Prostate gland (tissue), 2 donors: ENCODE data around the gene EMX1. TPM values are rescaled to one million over a fixed set of nuclear protein-coding genes. Genes with fewer than 3 reads are reported as not detected.

Experiments used
- DNase-seq: peaks from one replicate; pipeline ENCODE4 v3.0.0-alpha.2; 2019; ENCODE audit warnings: low spot score
- H3K27ac ChIP-seq, 2 donors: fragments of 200-600 bp; sonication (generic); 2 replicates each; pipeline ENCODE4 v1.5.1; 2017 to 2019
- H3K27me3 ChIP-seq: fragments of 200-600 bp; sonication (generic); replicated peaks from 2 replicates; pipeline ENCODE4 v1.5.1; 2019; ENCODE audit not compliant: insufficient read depth
- H3K36me3 ChIP-seq, 2 donors: fragments of 200-600 bp; sonication (generic); 1 replicate in 1 of 2; 2 replicates in 1 of 2; pipeline versions ENCODE4 v1.5.1 to v1.8.1; 2017 to 2019
- H3K4me1 ChIP-seq: fragments of 200-600 bp; sonication (generic); replicated peaks from 2 replicates; pipeline ENCODE4 v1.5.1; 2019
- H3K4me3 ChIP-seq, 2 donors: fragments of 200-600 bp; sonication (generic); 2 replicates each; pipeline ENCODE4 v1.5.1; 2017 to 2019
- H3K9me3 ChIP-seq: fragments of 200-600 bp; sonication (generic); 2 replicates; pipeline ENCODE4 v1.5.1; 2017
- POLR2A ChIP-seq: fragments of 450-650 bp; IDR thresholded peaks from one replicate; pipeline ENCODE4 v1.6.1; 2016; ENCODE audit warnings: antibody characterized with exemption, mild to moderate bottlenecking
- POLR2AphosphoS5 ChIP-seq: sonication (generic); formaldehyde crosslinking; IDR thresholded peaks from one replicate; pipeline ENCODE4 v1.6.1; 2017; ENCODE audit warnings: antibody characterized with exemption
- WGBS: methylation state at CpG from one replicate; pipeline ENCODE4 v1.1.5; 2018; 5-methylcytosine and 5-hydroxymethylcytosine counted together
- intact Hi-C: fragments of 100-400 bp; cut with DNase I; formaldehyde crosslinking; loops from one replicate; pipeline ENCODE4 v1.14.2; 2022
- total RNA-seq, 2 donors: library from RNA; depleted of rRNA; stranded (reverse); fragments of >200 nt; gene quantifications; one replicate each; pipeline ENCODE4 v1.1.0, GENCODE V29; 2016
- TF ChIP-seq, protein P1 (sequence below), 4 experiments: fragments of 200-600 bp in 2 of 4; fragments of 450-650 bp in 2 of 4; sonication (generic) in 2 of 4; IDR thresholded peaks; 1 replicate in 3 of 4; 2 replicates in 1 of 4; pipeline ENCODE4 v1.5.1; 2016 to 2019; ENCODE audit warnings: antibody characterized with exemption in 4 of 4, mild to moderate bottlenecking in 2 of 4, moderate library complexity in 2 of 4

Gene EMX1
- total RNA-seq, 2 donors from 2014 or later = 9.8 TPM; not detected in 1

DNA sequence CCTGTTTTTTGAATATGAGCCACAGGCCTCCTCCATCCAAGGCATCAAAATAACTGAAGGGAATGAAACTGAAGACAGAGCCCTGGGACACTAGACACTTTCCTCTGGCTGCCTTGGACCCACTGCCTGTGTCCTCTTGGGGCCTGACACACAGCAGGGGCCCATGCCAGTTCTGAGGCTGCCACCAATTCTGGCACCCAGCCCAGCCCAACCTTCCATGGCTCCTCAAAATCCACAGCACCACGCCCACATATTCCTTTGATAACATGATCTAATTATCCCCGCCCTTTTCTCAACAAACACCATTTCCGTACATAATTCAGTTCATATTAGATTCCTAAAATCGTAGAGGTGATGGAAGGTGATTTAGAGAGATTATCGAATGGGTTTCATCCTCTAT lies 64.2 kb downstream of the EMX1 start:
- H3K4me3 ChIP-seq = no peak overlapping the region
- no peak for DNase-seq

DNA sequence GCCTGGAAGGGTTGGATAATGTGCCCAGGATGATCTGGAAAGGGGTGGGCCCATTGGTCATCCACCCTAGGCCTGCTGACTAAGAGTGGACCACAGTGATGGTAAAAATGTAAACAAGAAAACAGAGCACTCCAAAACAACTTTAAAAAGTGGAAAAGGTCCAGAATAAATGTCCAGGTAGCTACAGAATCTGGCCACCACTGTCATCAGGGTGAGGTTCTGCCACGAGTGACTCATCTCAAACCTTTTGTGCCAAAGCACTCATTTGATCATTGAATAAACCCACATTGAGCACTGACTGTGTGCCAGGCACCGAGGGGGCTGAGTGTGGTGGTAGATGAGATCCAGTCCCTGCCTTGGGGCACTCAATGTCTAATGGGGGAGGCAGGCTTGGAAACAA lies 64.9 kb downstream of the EMX1 start:
- TF ChIP-seq POLR2AphosphoS5 = no peak
- TF ChIP-seq, protein P1, sequence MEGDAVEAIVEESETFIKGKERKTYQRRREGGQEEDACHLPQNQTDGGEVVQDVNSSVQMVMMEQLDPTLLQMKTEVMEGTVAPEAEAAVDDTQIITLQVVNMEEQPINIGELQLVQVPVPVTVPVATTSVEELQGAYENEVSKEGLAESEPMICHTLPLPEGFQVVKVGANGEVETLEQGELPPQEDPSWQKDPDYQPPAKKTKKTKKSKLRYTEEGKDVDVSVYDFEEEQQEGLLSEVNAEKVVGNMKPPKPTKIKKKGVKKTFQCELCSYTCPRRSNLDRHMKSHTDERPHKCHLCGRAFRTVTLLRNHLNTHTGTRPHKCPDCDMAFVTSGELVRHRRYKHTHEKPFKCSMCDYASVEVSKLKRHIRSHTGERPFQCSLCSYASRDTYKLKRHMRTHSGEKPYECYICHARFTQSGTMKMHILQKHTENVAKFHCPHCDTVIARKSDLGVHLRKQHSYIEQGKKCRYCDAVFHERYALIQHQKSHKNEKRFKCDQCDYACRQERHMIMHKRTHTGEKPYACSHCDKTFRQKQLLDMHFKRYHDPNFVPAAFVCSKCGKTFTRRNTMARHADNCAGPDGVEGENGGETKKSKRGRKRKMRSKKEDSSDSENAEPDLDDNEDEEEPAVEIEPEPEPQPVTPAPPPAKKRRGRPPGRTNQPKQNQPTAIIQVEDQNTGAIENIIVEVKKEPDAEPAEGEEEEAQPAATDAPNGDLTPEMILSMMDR (IDR thresholded peaks at IDR 0.05) = no peak
- no peak for TF ChIP-seq POLR2A
- no peak for DNase-seq
- no peaks in the 10 kb centered on the region for H3K9me3 ChIP-seq
- intact Hi-C loops = no loop called here
- H3K27me3 ChIP-seq = no peaks in the 10 kb centered on the region
- no peaks in the 10 kb centered on the region for H3K4me1 ChIP-seq
- no peaks in the 10 kb centered on the region for H3K36me3 ChIP-seq
- 89% methylated on average over 2 of the region's 2 CpGs for WGBS
- no peak overlapping the region for H3K27ac ChIP-seq
- no peak overlapping the region for H3K4me3 ChIP-seq

More for the DNA sequence above, 64.2 kb downstream of the EMX1 start:
- Histone ChIP-seq H3K36me3 (no peaks in the 10 kb centered on the region), H3K9me3 (no peaks in the 10 kb centered on the region), H3K27me3 (no peaks in the 10 kb centered on the region), H3K27ac (no peak overlapping the region), H3K4me1 (no peaks in the 10 kb centered on the region)
- TF ChIP-seq, protein P1 (IDR thresholded peaks at IDR 0.05) = no peak
- TF ChIP-seq POLR2A (no peak), POLR2AphosphoS5 (no peak)
- intact Hi-C loops = no loop called here
- 78% methylated on average over 5 of the region's 5 CpGs for WGBS

DNA sequence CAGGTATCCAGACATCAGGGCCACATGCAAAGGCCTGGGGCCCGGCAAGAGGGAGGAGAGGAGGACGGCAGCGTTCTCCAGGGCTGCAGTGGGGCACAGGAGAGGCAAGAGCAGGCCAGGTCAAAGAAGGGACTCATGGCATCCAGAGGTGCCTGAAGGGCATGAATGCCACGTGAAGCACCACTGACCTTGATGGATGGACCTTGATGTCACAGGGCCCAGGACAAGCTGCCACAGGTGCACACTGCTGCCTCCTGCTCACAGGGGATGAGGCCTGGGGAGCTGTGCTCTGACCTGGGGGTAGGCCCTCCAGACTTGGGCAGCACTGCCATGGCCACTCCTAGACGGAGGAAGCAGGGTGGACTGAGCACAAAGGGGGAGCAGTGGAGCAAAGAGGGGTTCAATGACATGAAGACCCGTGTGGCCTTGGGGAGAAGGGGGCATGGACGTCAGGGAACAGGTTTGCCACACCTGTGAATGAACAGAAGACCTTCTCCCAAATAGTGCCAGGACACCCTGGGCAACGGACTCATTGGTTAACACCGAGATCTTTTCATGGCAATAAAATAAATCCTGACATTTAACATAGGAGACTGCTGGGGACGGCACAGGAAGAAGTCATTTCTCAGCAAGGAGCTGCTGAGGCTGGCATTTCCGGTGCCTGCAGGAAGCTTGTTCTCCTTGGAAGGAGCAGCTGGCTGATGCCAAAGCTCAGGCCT lies 65.6 kb downstream of the EMX1 start:
- Histone ChIP-seq H3K4me1 (no peaks in the 10 kb centered on the region), H3K27ac (no peak overlapping the region), H3K36me3 (no peaks in the 10 kb centered on the region), H3K9me3 (no peaks in the 10 kb centered on the region), H3K4me3 (no peak overlapping the region), H3K27me3 (no peaks in the 10 kb centered on the region)
- DNase-seq = no peak
- intact Hi-C loops = no loop called here
- WGBS = 89% methylated on average over 11 of the region's 11 CpGs
- TF ChIP-seq, protein P1 (IDR thresholded peaks at IDR 0.05) = no peak

DNA sequence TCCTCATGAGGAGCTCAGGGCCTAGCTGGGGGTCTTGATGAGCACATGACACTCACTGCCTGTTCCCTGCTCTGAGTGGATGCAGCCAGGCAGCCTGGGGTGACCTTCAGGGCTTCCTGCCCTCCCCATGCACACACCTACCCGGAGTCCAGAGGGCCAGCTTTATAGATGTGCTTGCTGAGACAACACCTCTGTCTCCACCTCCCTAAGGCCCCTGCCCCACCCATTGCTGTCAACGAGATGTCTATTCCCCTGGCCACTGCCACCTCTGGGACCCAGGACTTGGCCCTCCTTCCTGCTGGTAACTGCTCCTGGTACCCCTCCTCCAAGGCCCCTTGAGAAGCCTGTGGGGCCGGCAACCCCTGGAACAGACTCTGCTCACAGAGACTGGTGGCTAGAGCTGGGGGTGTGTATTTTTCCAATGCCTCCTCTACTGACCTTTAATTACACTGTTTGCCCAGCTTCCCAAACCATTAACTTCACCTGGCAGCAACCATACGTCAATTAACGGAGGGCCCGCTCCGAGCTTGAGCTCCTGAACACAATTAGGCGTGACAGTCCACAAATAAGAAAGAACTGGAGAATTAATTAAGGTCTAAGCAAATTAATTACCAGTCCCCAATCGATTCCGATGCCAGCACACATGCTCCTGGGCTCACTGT lies 66.3 kb downstream of the EMX1 start:
- intact Hi-C loops = no loop called here
- TF ChIP-seq POLR2A = no peak
- TF ChIP-seq, protein P1 (IDR thresholded peaks at IDR 0.05) = no peak
- no peak for TF ChIP-seq POLR2AphosphoS5
- DNase-seq = no peak
- no peaks in the 10 kb centered on the region for H3K27me3 ChIP-seq
- H3K4me3 ChIP-seq = no peak overlapping the region
- no peaks in the 10 kb centered on the region for H3K9me3 ChIP-seq
- H3K36me3 ChIP-seq = no peaks in the 10 kb centered on the region
- no peak overlapping the region for H3K27ac ChIP-seq
- WGBS = 75% methylated on average over 10 of the region's 10 CpGs
- no peaks in the 10 kb centered on the region for H3K4me1 ChIP-seq

DNA sequence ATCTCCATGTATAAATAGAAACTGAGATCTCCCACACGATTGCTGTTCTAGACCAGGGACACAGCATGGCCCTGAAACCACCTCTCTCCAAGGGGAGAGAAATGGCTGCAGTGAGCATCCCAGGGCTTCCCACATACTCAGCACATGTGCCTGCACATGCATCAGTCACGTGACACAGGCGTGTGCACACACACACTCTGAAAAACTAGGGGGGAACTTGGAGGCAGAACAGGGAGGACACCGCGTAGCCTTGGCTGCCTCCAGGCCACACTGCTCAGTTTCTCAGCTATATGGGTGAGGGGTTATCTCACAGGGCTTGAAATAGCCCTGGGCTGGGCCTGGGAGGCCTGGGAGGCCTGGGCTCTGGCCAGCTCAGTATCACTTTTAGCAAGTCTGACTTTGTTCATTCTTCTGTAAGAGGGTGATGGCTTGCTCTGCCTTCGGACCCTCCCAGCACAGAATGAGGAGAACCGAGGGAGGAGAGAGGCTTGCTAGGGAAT lies 66.9 kb downstream of the EMX1 start:
- Histone ChIP-seq H3K9me3 (no peaks in the 10 kb centered on the region), H3K36me3 (no peaks in the 10 kb centered on the region), H3K4me1 (no peaks in the 10 kb centered on the region), H3K27ac (no peak overlapping the region), H3K27me3 (no peaks in the 10 kb centered on the region), H3K4me3 (no peak overlapping the region)
- intact Hi-C loops = no loop called here
- DNase-seq = no peak
- 86% methylated on average over 7 of the region's 7 CpGs for WGBS
- TF ChIP-seq POLR2AphosphoS5 = no peak
- no peak for TF ChIP-seq POLR2A
- TF ChIP-seq, protein P1 (IDR thresholded peaks at IDR 0.05) = no peak
